K562 (cell line): ENCODE data around the gene HIF1A. TPM values are rescaled to one million over a fixed set of nuclear protein-coding genes. Genes with fewer than 3 reads are reported as not detected.

Experiments
- ATAC-seq: fragments of 200-7000 bp; cut with Tn5 transposase; 3 replicates; pipeline ENCODE4 v1.9.1; 2020; ENCODE audit warnings: moderate library complexity
- BruUV-seq: library from RNA; stranded (reverse); fragments of 400-500 nt; replicated peaks from 2 replicates; lab custom pipeline; 2021; lab: Mats Ljungman, UMichigan
- CTCF ChIA-PET: fragments of 300-600 bp; formaldehyde crosslinking; extraction: SDS; loops from one replicate; lab custom pipeline; 2021; ENCODE audit warnings: low intra/inter-chr PET ratio; lab: Yijun Ruan, JAX
- POLR2A ChIA-PET: fragments of 300-600, 350-650 bp; sonication (Branson Sonifier 250); formaldehyde crosslinking; extraction: SDS; loops from one replicate; lab custom pipeline; 2021; ENCODE audit warnings: antibody characterized with exemption, inconsistent platforms; lab: Yijun Ruan, JAX
- DNase-seq, 4 experiments: peaks; one replicate each; pipeline versions ENCODE4 v3.0.0 to v3.0.0-alpha.2; 2011 to 2018; ENCODE audit warnings: low spot score in 3 of 4, mixed read lengths in 3 of 4; ENCODE audit errors: extremely low read depth in 1 of 4
- FAIRE-seq: peaks from 2 replicates; lab custom pipeline; 2011; peaks lifted over from hg19 to GRCh38; lab: Jason Lieb, UNC
- H2AFZ ChIP-seq: 2 replicates; pipeline ENCODE4 v1.6.0; 2011; ENCODE audit warnings: low read depth, low read length, control low read depth, inconsistent platforms
- H3K27ac ChIP-seq: fragments of 200-600 bp; 3 replicates; pipeline ENCODE4 v1.8.0; 2011; ENCODE audit warnings: low read depth, mild to moderate bottlenecking, control low read depth, inconsistent platforms, low read length, moderate library complexity, mixed read lengths; ENCODE audit errors: extremely low read depth
- H3K27me3 ChIP-seq, 2 experiments: fragments of 300-600 bp in 1 of 2; 2 replicates in 1 of 2; 3 replicates in 1 of 2; pipeline versions ENCODE4 v1.6.0 to v1.8.0; 2011; ENCODE audit warnings: inconsistent platforms in 2 of 2, low read length in 2 of 2, mild to moderate bottlenecking in 1 of 2, mixed read lengths in 1 of 2, moderate library complexity in 1 of 2; ENCODE audit not compliant: control insufficient read depth in 2 of 2, insufficient read depth in 2 of 2
- H3K36me3 ChIP-seq: fragments of 300-600 bp; 3 replicates; pipeline ENCODE4 v1.8.0; 2011; ENCODE audit warnings: mild to moderate bottlenecking, low read length, inconsistent platforms; ENCODE audit not compliant: control insufficient read depth, insufficient read depth
- H3K4me1 ChIP-seq, 2 experiments: fragments of 200-600 bp in 1 of 2; replicated peaks in 1 of 2; 2 replicates in 1 of 2; 3 replicates in 1 of 2; pipeline versions ENCODE4 v1.5.1 to v1.8.0; 2011; ENCODE audit warnings: inconsistent platforms in 2 of 2, low read length in 2 of 2, mild to moderate bottlenecking in 1 of 2, mixed read lengths in 1 of 2, moderate library complexity in 1 of 2; ENCODE audit not compliant: control insufficient read depth in 2 of 2, insufficient read depth in 2 of 2
- H3K4me2 ChIP-seq: 2 replicates; pipeline ENCODE4 v1.6.1; 2011; ENCODE audit warnings: low read length, control low read depth, inconsistent platforms, mixed read lengths; ENCODE audit not compliant: insufficient read depth
- H3K4me3 ChIP-seq: fragments of 200-600 bp; sonication (generic), shearing (Covaris generic); 2 replicates; pipeline ENCODE4 v1.5.1; 2016; ENCODE audit warnings: control low read depth, inconsistent platforms
- H3K79me2 ChIP-seq: fragments of 200-600 bp; 3 replicates; pipeline ENCODE4 v1.8.0; 2011; ENCODE audit warnings: low read length, inconsistent platforms; ENCODE audit not compliant: control insufficient read depth, insufficient read depth
- H3K9ac ChIP-seq, 2 experiments: 2 replicates each; pipeline versions ENCODE4 v1.6.0 to v1.6.1; 2011; ENCODE audit warnings: low read depth in 2 of 2, low read length in 2 of 2, control low read depth in 1 of 2, inconsistent platforms in 1 of 2, mild to moderate bottlenecking in 1 of 2, mixed read lengths in 1 of 2; ENCODE audit not compliant: insufficient read depth in 1 of 2
- H3K9me1 ChIP-seq: one replicate; pipeline ENCODE4 v1.6.0; 2011; ENCODE audit warnings: inconsistent platforms, mild to moderate bottlenecking, low read length, moderate library complexity; ENCODE audit not compliant: control insufficient read depth, insufficient read depth
- H3K9me3 ChIP-seq: replicated peaks from 2 replicates; pipeline ENCODE4 v1.5.1; 2011; ENCODE audit warnings: low read depth, low read length, inconsistent platforms; ENCODE audit not compliant: control insufficient read depth, insufficient read depth
- H4K20me1 ChIP-seq: replicated peaks from 2 replicates; pipeline ENCODE4 v1.6.1; 2011; ENCODE audit warnings: low read length, inconsistent platforms, mixed read lengths; ENCODE audit not compliant: control insufficient read depth, insufficient read depth
- E4F1 ChIP-seq: fragments of 250-450 bp; sonication (Bioruptor Pico); IDR thresholded peaks from 2 replicates; pipeline ENCODE4 v1.5.0; 2021; ENCODE audit warnings: mild to moderate bottlenecking, borderline replicate concordance
- EHMT2 ChIP-seq: fragments of 450-650 bp; IDR thresholded peaks from 2 replicates; pipeline ENCODE4 v1.6.1; 2018; ENCODE audit warnings: antibody characterized with exemption
- HDAC8 ChIP-seq: fragments of 450-650 bp; IDR thresholded peaks from 2 replicates; pipeline ENCODE4 v1.6.1; 2016; ENCODE audit warnings: mild to moderate bottlenecking, missing genetic modification characterization, moderate library complexity, missing compliant biosample characterization
- NCOR1 ChIP-seq: fragments of 450-650 bp; IDR thresholded peaks from 2 replicates; pipeline ENCODE4 v1.6.1; 2016; ENCODE audit warnings: mild to moderate bottlenecking, moderate library complexity
- NONO ChIP-seq, 2 experiments: fragments of 200-400 bp in 1 of 2; fragments of 450-650 bp in 1 of 2; formaldehyde crosslinking in 1 of 2; IDR thresholded peaks; 2 replicates each; pipeline ENCODE4 v1.6.1; 2017; ENCODE audit warnings: low read depth in 2 of 2, mild to moderate bottlenecking in 2 of 2, moderate library complexity in 2 of 2, low read length in 1 of 2
- POLR2AphosphoS2 ChIP-seq: IDR thresholded peaks from 2 replicates; pipeline ENCODE4 v1.6.1; 2012; ENCODE audit warnings: low read length, improper control_type of control experiment
- POLR2B ChIP-seq: fragments of 450-650 bp; IDR thresholded peaks from 2 replicates; pipeline ENCODE4 v1.6.1; 2018; ENCODE audit warnings: low read depth; ENCODE audit not compliant: partially characterized antibody
- TCF15 ChIP-seq: fragments of 250-450 bp; sonication (Bioruptor Pico); IDR thresholded peaks from 2 replicates; pipeline ENCODE4 v1.8.0; 2022; ENCODE audit warnings: moderate library complexity, mild to moderate bottlenecking, inconsistent platforms
- WGBS: fragments of 100-300 bp; shearing (Covaris generic); methylation state at CpG from one replicate; pipeline ENCODE4 v1.1.6; 2016; ENCODE audit warnings: low coverage, mixed read lengths; ENCODE audit not compliant: insufficient coverage; ENCODE audit errors: missing lambda C conversion rate; 5-methylcytosine and 5-hydroxymethylcytosine counted together
- in situ Hi-C: fragments of 300-500 bp; cut with MboI; formaldehyde crosslinking; loops from 4 replicates; pipeline ENCODE4 v1.15.0; 2018; ENCODE audit warnings: inconsistent platforms, mixed read lengths
- intact Hi-C: fragments of 100-400 bp; cut with micrococcal nuclease; formaldehyde crosslinking; loops from 2 replicates; pipeline ENCODE4 v1.14.2; 2022
- polyA plus RNA-seq, 8 experiments: library from polyadenylated mRNA; depleted of rRNA in 4 of 8; stranded (reverse) in 5 of 8; unstranded in 3 of 8; fragments of >200 nt; fragmentation: Nextera tagmentation in 2 of 8; fragmentation: Illumina TruSeq in 1 of 8; extraction: Ambion mirVana in 2 of 8; extraction: Trizol in 1 of 8; gene quantifications; 2 replicates each; pipeline versions ENCODE4 v1.2.1 to v1.2.3, GENCODE V29; 2011 to 2014; ENCODE audit warnings: inconsistent platforms in 1 of 8, missing spikeins in 1 of 8
- total RNA-seq, 7 experiments: library from RNA; depleted of rRNA in 6 of 7; stranded (reverse); fragments of >200 nt in 6 of 7; fragmentation: Illumina TruSeq in 2 of 7; extraction: Trizol in 2 of 7; gene quantifications; 2 replicates each; pipeline versions ENCODE4 v1.2.1 to v1.2.3, GENCODE V29; 2011 to 2021; ENCODE audit warnings: low replicate concordance in 1 of 7
- TF ChIP-seq, protein P1 (sequence below): fragments of 450-650 bp; IDR thresholded peaks from 2 replicates; pipeline ENCODE4 v1.6.1; 2017; ENCODE audit warnings: antibody characterized with exemption
- TF ChIP-seq, protein P2 (sequence below): fragments of 450-650 bp; IDR thresholded peaks from 2 replicates; pipeline ENCODE4 v1.6.1; 2016; ENCODE audit warnings: low read depth

Gene HIF1A
- total and polyA plus RNA-seq, 9 of the 15 experiments (the other 6 are each of a cell fraction or from before 2014, with no cell fraction given): 5.9 to 35.3 (median 24.2) TPM

GRCh38 chr14:61690039-61690438 lies 5.3 kb upstream of the HIF1A start:
- FAIRE-seq: no peak
- Histone ChIP-seq H3K27me3 (no peaks in the 10 kb centered on the region; a peak in 2 of 5 replicates), H3K36me3 (no peaks in the 10 kb centered on the region), H3K9me3 (no peaks in the 10 kb centered on the region), H4K20me1 (no peaks in the 10 kb centered on the region), H3K9ac (no peak overlapping the region), H3K27ac (no peak overlapping the region), H3K9me1 (no peaks in the 10 kb centered on the region), H3K4me2 (no peak overlapping the region), H2AFZ (no peak overlapping the region), H3K4me3 (no peak overlapping the region), H3K4me1 (peaks cover 0 to 3% of the 10 kb centered on the region in 2 experiments; a peak in 2 of 5 replicates), H3K79me2 (no peaks in the 10 kb centered on the region)
- 26% methylated on average over 3 of the region's 3 CpGs for WGBS
- BruUV-seq: no TSS peak
- CTCF ChIA-PET: no interaction called here
- no peak for DNase-seq
- intact Hi-C loops: no loop called here
- in situ Hi-C loops: no loop called here
- no peak for ATAC-seq
- POLR2A ChIA-PET: no interaction called here
- TF ChIP-seq POLR2B (no peak), POLR2AphosphoS2 (no peak), TCF15 (CRISPR knock-in tag) (no peak), HDAC8 (no peak), E4F1 (CRISPR knock-in tag) (no peak), EHMT2 (no peak), NONO (IDR thresholded peaks at IDR 0.05; ENCODE audit: low read depth in 2 of 2, low read length in 1 of 2) (no peak), NCOR1 (no peak)
- TF ChIP-seq, protein P1, sequence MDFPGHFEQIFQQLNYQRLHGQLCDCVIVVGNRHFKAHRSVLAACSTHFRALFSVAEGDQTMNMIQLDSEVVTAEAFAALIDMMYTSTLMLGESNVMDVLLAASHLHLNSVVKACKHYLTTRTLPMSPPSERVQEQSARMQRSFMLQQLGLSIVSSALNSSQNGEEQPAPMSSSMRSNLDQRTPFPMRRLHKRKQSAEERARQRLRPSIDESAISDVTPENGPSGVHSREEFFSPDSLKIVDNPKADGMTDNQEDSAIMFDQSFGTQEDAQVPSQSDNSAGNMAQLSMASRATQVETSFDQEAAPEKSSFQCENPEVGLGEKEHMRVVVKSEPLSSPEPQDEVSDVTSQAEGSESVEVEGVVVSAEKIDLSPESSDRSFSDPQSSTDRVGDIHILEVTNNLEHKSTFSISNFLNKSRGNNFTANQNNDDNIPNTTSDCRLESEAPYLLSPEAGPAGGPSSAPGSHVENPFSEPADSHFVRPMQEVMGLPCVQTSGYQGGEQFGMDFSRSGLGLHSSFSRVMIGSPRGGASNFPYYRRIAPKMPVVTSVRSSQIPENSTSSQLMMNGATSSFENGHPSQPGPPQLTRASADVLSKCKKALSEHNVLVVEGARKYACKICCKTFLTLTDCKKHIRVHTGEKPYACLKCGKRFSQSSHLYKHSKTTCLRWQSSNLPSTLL: no peak
- TF ChIP-seq, protein P2, sequence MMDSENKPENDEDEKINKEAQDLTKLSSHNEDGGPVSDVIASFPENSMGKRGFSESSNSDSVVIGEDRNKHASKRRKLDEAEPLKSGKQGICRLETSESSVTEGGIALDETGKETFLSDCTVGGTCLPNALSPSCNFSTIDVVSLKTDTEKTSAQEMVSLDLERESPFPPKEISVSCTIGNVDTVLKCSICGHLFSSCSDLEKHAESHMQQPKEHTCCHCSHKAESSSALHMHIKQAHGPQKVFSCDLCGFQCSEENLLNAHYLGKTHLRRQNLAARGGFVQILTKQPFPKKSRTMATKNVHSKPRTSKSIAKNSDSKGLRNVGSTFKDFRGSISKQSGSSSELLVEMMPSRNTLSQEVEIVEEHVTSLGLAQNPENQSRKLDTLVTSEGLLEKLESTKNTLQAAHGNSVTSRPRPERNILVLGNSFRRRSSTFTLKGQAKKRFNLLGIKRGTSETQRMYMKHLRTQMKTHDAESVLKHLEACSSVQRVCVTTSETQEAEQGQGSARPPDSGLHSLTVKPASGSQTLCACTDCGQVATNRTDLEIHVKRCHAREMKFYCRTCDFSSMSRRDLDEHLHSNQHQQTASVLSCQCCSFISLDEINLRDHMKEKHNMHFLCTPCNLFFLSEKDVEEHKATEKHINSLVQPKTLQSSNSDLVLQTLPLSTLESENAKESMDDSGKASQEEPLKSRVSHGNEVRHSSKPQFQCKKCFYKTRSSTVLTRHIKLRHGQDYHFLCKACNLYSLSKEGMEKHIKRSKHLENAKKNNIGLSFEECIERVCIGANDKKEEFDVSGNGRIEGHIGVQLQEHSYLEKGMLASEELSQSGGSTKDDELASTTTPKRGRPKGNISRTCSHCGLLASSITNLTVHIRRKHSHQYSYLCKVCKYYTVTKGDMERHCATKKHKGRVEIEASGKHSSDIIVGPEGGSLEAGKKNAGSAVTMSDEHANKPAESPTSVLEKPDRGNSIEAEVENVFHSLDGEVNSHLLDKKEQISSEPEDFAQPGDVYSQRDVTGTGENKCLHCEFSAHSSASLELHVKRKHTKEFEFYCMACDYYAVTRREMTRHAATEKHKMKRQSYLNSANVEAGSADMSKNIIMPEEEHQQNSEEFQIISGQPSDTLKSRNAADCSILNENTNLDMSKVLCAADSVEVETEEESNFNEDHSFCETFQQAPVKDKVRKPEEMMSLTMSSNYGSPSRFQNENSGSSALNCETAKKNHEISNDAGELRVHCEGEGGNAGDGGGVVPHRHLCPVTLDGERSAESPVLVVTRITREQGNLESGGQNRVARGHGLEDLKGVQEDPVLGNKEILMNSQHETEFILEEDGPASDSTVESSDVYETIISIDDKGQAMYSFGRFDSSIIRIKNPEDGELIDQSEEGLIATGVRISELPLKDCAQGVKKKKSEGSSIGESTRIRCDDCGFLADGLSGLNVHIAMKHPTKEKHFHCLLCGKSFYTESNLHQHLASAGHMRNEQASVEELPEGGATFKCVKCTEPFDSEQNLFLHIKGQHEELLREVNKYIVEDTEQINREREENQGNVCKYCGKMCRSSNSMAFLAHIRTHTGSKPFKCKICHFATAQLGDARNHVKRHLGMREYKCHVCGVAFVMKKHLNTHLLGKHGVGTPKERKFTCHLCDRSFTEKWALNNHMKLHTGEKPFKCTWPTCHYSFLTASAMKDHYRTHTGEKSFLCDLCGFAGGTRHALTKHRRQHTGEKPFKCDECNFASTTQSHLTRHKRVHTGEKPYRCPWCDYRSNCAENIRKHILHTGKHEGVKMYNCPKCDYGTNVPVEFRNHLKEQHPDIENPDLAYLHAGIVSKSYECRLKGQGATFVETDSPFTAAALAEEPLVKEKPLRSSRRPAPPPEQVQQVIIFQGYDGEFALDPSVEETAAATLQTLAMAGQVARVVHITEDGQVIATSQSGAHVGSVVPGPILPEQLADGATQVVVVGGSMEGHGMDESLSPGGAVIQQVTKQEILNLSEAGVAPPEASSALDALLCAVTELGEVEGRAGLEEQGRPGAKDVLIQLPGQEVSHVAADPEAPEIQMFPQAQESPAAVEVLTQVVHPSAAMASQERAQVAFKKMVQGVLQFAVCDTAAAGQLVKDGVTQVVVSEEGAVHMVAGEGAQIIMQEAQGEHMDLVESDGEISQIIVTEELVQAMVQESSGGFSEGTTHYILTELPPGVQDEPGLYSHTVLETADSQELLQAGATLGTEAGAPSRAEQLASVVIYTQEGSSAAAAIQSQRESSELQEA: no peak
